Adipocyte (in vitro differentiated cells): ENCODE results near the gene STK11.

Experiments
- DNase-seq: peaks from one replicate; pipeline ENCODE4 v3.0.0-alpha.2; 2015; ENCODE audit warnings: low read depth
- H3K27me3 ChIP-seq: replicated peaks from 2 replicates; pipeline ENCODE4 v1.7.0; 2013; ENCODE audit warnings: mild to moderate bottlenecking, low read length, moderate library complexity; ENCODE audit not compliant: control insufficient read depth, insufficient read depth
- H3K36me3 ChIP-seq: 2 replicates; pipeline ENCODE4 v1.7.0; 2013; ENCODE audit warnings: low read length, mild to moderate bottlenecking, moderate library complexity; ENCODE audit not compliant: control insufficient read depth, insufficient read depth, severe bottlenecking
- H3K4me1 ChIP-seq: 2 replicates; pipeline ENCODE4 v1.7.0; 2013; ENCODE audit warnings: mild to moderate bottlenecking, low read length, moderate library complexity; ENCODE audit not compliant: control insufficient read depth, insufficient read depth
- H3K4me3 ChIP-seq: 2 replicates; pipeline ENCODE4 v1.7.0; 2013; ENCODE audit warnings: mild to moderate bottlenecking, low read length, moderate library complexity
- H3K9ac ChIP-seq: 2 replicates; pipeline ENCODE4 v1.7.0; 2013; ENCODE audit warnings: mild to moderate bottlenecking, low read length, moderate library complexity
- H3K9me3 ChIP-seq: 2 replicates; pipeline ENCODE4 v1.7.0; 2013; ENCODE audit warnings: mild to moderate bottlenecking, low read length, moderate library complexity; ENCODE audit not compliant: control insufficient read depth

STK11 gene, protein sequence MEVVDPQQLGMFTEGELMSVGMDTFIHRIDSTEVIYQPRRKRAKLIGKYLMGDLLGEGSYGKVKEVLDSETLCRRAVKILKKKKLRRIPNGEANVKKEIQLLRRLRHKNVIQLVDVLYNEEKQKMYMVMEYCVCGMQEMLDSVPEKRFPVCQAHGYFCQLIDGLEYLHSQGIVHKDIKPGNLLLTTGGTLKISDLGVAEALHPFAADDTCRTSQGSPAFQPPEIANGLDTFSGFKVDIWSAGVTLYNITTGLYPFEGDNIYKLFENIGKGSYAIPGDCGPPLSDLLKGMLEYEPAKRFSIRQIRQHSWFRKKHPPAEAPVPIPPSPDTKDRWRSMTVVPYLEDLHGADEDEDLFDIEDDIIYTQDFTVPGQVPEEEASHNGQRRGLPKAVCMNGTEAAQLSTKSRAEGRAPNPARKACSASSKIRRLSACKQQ

DNA sequence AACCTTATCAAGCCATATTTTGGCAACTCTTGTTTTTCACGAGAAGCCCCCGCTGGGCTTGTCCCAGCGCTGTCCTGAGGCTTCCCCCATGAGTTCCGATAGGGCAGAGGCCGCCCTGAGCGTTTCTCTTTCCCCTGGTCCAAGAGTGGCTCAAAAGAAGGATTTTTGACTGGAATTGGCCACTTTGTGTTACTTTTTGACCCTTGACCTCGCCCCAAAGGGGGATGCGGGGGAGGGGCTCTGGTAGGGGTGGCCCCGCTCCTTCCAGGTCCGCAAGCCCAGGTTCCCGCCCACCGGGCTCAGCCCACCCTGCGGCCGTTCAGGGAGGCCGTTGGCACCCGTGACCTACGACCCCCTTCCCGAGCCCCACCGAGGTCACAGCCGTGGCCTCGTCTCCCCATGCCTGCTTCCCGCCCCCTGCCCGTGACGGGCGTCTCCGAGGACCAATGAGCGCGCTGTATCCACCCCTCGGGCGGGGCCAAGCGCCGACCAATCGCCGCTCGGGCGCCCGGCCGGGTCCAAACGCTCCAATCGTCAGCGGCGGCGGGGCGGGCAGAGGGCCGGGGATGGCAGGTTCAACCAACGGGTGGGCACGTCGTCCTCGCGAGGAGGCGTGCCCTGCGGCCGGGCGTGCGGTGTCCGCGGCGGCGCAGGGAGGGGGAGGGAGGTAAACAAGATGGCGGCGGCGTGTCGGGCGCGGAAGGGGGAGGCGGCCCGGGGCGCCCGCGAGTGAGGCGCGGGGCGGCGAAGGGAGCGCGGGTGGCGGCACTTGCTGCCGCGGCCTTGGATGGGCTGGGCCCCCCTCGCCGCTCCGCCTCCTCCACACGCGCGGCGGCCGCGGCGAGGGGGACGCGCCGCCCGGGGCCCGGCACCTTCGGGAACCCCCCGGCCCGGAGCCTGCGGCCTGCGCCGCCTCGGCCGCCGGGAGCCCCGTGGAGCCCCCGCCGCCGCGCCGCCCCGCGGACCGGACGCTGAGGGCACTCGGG lies at the start of gene STK11:
STK11 (plus strand) TSS at position 665 of the 986 bp plus-strand sequence. CDS start 1,136 bp downstream, outside the sequence.
- DNase-seq: peak; percentile 99
- Histone ChIP-seq H3K4me1 (peaks cover 40% of the 10 kb centered on the region), H3K36me3 (no peaks in the 10 kb centered on the region), H3K9me3 (no peaks in the 10 kb centered on the region), H3K9ac (peak within 1 kb of the TSS; percentile 95), H3K4me3 (peak within 1 kb of the TSS; percentile 95), H3K27me3 (no peaks in the 10 kb centered on the region)

DNA sequence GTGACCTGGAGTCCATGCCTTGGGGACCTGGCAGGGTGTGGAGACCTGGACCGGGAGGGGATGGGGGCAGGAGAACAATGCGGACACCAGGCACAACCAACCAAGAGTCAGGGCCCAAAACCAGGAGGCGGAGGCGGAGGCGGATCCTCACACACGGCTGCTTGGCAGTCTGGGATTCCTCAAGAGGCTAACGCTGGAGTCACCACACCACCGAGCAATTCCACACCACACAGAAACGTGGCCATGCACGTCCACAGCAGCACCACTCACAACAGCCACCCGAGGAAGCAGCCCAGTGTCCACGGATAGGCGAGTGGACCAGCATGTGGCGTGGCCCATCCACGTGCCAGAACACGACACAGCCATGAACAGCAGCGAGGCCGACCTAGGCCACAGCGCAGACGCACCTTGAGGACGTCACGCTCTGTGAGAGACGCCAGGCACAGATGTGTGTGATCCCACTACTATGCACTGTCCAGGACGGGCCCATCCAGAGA lies 49.2 kb upstream of the STK11 start:
- DNase-seq: no peak

DNA sequence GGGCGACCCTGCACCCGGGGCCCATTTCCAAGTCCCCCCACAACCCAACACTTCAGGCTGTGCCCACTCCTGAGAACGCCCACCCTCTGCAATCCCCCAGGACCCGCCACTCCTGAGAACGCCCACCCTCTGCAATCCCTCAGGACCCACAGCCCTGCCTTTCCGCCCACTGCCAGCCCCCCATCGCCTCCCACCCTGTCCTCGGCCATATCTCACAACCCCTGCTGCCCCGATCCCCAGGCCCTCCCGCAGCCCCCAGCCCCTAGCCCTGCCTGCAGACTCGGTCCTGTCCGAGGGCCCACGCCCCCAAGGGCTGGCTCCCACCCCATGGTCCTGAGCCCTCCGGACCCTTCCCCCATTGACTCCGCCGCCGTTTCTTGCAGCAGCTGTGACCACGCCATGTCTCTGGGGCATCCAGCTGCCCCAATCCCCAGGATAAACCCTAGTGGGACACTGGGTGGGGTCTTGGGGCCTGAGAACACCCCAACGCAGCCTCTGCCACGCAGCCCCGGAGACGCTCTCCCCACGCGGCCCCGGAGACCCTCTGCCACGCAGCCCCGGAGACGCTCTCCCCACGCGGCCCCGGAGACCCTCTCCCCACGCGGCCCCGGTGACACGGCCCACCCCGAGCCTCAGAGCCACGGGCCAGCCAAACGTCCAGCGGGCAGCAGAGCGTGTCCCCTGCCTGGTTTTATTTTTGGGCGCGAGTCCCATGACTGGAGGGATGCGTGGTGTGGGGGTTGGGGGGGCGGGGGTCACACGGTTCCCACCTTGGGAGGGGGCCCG lies 48.6 kb upstream of the STK11 start:
- Histone ChIP-seq H3K36me3 (peaks cover 19% of the 10 kb centered on the region), H3K4me3 (no peak overlapping the region), H3K9ac (peak overlapping the region; percentile 90), H3K4me1 (peaks cover 39% of the 10 kb centered on the region), H3K9me3 (no peaks in the 10 kb centered on the region), H3K27me3 (no peaks in the 10 kb centered on the region)
- no peak for DNase-seq

More for the DNA sequence above, 49.2 kb upstream of the STK11 start:
- no peaks in the 10 kb centered on the region for H3K27me3 ChIP-seq
- H3K9me3 ChIP-seq: no peaks in the 10 kb centered on the region
- peak overlapping the region; percentile 90 for H3K9ac ChIP-seq
- peaks cover 45% of the 10 kb centered on the region for H3K4me1 ChIP-seq
- H3K4me3 ChIP-seq: peak overlapping the region; percentile 77
- peaks cover 25% of the 10 kb centered on the region for H3K36me3 ChIP-seq

DNA sequence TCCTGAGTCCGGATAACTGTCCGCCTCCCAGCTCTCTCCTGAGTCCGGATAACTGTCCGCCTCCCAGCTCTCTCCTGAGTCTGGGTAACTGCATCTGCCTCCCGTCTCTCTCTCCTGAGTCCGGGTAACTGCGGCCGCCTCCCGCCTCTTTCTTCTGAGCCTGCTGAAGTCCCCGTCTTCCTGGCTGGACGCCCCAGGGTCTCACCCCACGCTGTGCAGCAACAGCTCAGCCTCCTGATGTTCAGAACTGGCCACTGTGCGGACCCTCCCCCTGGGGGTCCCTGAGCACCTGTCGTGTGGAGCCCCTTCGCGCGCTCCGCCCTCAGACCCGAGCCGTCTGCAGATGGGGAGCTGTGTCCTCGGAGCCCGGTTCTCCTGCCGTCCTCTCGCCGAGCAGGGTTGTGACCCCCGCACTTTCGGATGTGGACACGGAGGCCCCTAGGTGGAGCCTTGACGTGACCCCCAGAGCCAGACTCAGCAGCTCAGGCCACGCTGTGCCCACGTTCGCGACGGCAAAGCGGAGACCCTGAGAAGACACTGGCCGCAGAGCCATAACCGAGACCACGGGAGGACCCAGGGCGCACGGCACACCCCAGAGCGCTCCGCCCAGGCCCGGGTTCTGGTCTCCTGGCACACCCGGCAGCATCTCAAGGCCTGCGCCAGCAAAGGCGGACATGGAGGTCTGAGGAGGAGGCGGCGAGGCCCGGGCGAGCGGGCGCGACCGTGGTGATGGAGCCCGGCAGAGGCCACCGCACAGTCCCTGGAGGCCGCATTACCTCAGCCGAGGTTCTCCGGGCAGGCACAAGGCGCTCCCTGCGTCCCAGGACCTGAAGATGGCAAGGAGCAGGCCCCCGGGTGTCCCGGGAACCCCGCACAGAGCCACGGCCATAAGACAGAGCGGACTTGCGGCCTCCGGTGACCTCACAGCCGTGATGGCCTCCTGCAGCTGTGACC lies 47.4 kb upstream of the STK11 start:
- H3K4me1 ChIP-seq: peaks cover 30% of the 10 kb centered on the region
- H3K9ac ChIP-seq: no peak overlapping the region
- no peak for DNase-seq
- H3K9me3 ChIP-seq: no peaks in the 10 kb centered on the region
- H3K4me3 ChIP-seq: no peak overlapping the region
- no peaks in the 10 kb centered on the region for H3K27me3 ChIP-seq
- peaks cover 16% of the 10 kb centered on the region for H3K36me3 ChIP-seq

DNA sequence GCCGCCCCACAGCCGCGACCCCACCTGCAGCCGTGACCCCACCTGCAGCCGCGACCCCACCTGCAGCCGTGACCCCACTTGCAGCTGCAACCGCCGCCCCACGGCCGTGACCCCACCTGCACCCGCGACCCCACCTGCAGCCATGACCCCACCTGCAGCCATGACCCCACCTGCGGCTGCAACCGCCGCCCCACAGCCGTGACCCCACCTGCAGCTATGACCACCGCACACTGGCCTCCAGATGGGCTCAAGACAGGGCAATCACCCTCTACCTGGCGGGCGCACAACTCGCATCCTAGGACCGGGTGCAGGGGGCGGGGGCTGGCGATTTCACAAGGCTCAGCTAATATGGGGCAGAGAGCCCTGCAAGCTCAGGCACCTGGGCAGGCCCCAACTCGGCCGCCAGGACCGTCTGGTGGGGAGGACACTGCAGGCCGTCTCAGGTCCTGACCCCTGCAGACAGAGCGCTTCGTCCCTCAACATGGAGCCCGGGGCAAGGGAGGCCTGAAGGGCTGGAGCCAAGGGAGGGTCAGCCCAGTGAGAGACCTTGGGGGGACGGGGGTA lies 46.6 kb upstream of the STK11 start:
- Histone ChIP-seq H3K4me1 (peaks cover 24% of the 10 kb centered on the region), H3K9ac (no peak overlapping the region), H3K27me3 (no peaks in the 10 kb centered on the region), H3K9me3 (no peaks in the 10 kb centered on the region), H3K4me3 (no peak overlapping the region), H3K36me3 (peaks cover 10% of the 10 kb centered on the region)
- no peak for DNase-seq

DNA sequence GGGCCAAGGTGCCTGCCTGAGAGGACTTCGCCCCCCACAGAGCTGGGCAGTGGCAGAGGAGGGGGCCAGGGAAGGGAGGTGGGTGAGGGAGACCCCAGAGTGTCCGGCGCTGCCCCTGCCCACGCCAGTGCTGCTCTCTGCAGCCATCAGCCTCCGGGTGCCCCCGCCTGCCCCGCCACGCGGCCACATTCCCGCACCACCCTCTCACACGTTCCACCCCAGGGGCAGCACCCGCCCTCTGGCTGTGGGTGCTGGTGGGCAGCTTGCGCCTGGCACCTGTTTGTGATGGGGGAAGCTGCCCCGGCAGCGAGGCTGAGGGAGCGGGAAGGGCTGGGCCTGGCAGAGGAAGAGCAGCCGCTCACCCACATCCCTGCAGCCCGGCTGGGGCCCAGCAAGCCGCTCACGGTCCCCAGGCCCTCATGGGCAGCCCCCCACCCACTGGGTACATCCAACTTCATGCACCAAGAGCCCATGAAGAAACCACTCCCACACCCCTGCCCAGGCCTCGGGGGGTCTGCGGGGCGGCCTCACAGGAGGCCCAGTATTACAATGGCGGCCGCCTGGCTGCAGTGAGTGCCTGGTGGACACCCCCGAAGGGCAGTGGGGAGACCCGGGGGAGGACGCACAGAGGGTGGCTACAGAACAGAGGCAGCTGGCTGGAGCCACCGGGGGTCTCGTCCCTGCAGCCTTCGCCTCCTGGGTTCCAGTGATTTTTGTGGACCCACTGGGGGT lies 45.5 kb upstream of the STK11 start:
- no peak overlapping the region for H3K9ac ChIP-seq
- H3K4me3 ChIP-seq: no peak overlapping the region
- H3K36me3 ChIP-seq: peaks cover 10% of the 10 kb centered on the region
- H3K4me1 ChIP-seq: peaks cover 18% of the 10 kb centered on the region
- H3K9me3 ChIP-seq: no peaks in the 10 kb centered on the region
- DNase-seq: no peak
- H3K27me3 ChIP-seq: no peaks in the 10 kb centered on the region

DNA sequence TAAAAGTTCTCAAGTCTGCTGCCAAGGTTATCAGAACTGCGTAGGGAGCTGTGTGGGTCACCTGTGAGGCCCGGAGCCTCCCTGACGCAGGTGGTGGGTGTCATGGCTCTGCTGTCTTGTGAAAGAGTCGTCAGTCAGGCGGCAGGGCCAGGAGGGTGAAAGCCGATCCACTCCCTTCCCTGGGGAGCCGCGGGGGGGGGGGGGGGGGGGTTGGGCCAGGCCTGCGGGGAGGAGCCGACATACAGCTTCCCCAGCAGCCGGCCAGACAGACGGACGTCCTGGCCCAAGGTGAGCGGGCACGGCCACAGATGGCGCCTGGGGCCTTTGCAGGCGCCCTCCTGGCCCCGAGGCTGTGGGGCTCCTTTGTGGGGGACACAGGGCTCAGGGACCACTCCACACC lies 43.9 kb upstream of the STK11 start:
- H3K4me3 ChIP-seq: no peak overlapping the region
- H3K9me3 ChIP-seq: no peaks in the 10 kb centered on the region
- H3K27me3 ChIP-seq: no peaks in the 10 kb centered on the region
- H3K36me3 ChIP-seq: peaks cover 14% of the 10 kb centered on the region
- H3K9ac ChIP-seq: no peak overlapping the region
- H3K4me1 ChIP-seq: peaks cover 15% of the 10 kb centered on the region
- DNase-seq: no peak

DNA sequence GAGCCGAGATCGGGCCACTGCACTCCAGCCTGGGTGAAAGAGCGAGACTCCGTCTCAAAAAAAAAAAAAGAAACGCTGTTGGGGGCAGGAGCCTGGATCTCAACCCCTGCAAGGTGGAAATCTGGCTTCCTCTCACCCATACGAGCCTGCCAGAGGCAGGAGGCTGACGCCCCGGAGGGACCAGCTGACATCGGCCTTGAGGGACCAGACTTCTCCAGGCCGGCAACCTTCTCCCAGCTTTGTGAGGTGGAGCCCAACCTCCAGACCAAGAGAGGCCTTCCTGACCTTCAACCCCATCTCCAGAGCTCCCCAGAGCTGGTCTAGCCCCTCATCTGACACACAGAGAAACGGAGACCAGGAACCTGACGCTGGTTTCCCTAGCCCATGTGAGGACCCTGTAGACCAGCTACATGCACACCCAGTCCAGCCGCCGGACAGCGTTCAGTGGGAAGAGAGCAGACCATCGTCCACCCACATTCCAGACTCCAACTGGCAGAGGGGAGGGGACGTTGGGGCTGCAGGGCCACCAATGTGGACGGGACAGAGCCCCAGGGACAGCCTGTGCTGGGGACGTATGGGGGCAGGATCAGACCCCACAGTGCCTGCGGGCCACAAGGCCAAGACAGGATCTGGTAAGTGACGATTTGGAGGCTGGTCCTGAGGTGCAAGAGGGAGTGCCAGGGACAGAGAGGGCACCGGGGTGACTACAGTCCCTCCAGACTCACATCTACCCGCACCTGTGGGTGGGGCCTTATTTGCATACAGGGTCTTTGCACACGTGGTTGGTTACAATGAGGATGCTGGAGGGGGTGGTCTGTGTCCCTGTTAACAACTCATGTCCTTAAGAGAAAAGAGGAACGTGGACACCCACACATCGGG lies 42.9 kb upstream of the STK11 start:
- Histone ChIP-seq H3K9me3 (no peaks in the 10 kb centered on the region), H3K27me3 (no peaks in the 10 kb centered on the region), H3K36me3 (peaks cover 19% of the 10 kb centered on the region), H3K4me1 (peaks cover 25% of the 10 kb centered on the region), H3K4me3 (no peak overlapping the region), H3K9ac (no peak overlapping the region)
- DNase-seq: no peak
